ENCODE measurements around the gene TNFSF4.
A peak's percentile ranks its signal among the peaks of the same experiment; 100 is the strongest.
"Not testable (repeated sequence)": the region's sequence is repeated elsewhere in the genome, so short reads cannot be mapped to it uniquely, and the experiment has no call there.

TNFSF4 gene, protein sequence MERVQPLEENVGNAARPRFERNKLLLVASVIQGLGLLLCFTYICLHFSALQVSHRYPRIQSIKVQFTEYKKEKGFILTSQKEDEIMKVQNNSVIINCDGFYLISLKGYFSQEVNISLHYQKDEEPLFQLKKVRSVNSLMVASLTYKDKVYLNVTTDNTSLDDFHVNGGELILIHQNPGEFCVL

DNA sequence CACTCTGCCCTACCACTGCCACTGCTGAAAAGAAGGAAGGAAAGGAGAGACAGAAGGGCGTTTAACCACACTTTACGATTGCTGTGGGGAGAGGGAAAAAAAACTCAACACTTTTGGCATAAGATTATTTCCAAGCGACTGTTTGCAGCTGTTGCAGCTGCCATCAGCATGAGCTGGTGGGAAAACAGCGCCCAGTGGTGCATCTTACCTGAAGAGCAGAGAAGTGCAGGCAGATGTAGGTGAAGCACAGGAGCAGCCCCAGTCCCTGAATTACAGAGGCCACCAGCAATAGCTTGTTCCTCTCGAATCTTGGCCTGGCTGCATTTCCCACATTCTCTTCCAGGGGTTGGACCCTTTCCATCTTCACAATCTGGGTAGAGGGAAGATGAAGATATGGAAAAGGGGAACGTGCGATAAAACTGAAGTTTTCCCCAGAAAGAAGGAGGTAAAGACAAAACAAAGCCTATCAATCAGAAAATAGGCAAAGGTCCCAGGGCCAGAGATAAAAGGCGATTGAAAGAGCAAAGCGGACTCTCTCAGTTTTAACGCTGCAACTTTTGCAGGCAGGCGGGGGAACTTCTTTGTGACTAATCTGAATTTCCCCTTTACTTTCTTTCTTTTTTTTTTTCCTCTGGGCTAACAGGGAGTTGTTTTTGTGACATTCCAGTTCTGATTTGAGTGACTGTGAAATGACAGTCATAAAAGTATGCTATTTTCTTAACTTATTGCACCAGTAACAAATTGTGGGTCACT is at the start of gene TNFSF4:
Gene TNFSF4 (minus strand): TSS at position 516 of the 753 bp plus-strand sequence. CDS start 155 bp downstream, at position 361.
- H3K9me3 ChIP-seq, result no peaks in the 10 kb centered on the region
- no peaks in the 10 kb centered on the region for H3K4me1 ChIP-seq
- no peak within 1 kb of the TSS for H3K4me3 ChIP-seq
- in situ Hi-C loops (cut with MboI; ENCODE audit: low sequenced_read_pairs), result no loop called here
- no peaks in the 10 kb centered on the region for H3K36me3 ChIP-seq (replicated peaks)
- H3K27me3 ChIP-seq (ENCODE audit: low read depth), result peaks cover 45% of the 10 kb centered on the region
- DNase-seq (ENCODE audit: low spot score in 2 of 2), result no peak

DNA sequence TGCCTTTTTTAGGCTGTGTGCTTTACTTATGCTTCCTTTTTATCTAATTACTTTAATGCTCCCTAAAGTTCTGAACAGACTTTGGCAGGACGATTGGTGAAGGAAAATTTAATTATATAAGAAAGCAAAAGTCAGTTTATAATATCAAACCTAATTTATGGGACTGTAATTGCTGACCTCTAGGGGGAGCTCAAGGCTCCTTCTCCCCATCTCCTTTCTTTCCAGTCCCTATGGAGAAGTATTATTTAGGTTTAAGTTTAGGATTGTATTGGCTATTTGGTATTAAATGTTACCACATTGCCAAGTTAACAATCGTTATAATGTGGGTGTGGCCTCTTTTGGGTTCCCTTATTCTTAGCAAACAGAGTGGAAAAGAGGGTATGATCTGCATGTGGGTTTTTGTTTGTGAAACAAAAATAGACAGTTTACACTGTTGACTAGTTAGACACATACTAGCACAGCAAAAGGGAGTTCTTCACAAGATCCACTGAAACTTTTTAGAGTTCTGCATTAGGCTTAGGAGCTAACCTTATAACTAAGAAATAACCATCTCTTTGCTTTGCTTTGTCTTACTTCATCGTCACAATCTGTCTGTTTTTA is 48.2 kb upstream of the TNFSF4 start:
- DNase-seq (ENCODE audit: low spot score in 2 of 2), result peak; percentile 40 to 44
- Histone ChIP-seq H3K27me3 (ENCODE audit: low read depth) (no peaks in the 10 kb centered on the region), H3K9me3 (no peaks in the 10 kb centered on the region)

DNA sequence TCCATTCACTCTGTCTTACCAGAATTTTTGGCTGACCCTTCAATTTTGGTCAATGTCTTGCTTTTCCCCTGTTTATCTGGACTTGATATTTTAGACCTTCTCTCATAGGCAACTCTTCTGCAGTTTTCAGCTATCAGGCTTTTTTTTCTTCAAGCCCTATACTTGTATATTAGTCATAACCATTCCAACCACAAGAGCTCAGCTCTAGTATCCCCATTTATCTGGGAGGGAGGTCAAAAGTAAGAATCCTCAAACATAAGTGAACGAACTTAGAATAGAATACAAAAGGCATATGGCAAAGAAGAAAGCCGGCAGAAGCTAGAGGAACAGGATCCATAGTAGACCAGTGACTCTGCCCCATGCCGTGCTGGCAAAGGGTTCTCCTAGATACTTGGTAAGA is 45.9 kb upstream of the TNFSF4 start:
- Histone ChIP-seq H3K9me3 (no peaks in the 10 kb centered on the region), H3K4me3 (no peak overlapping the region), H3K27me3 (ENCODE audit: low read depth) (no peaks in the 10 kb centered on the region; the same call in 1 of the 2 replicates), H3K36me3 (replicated peaks) (no peaks in the 10 kb centered on the region), H3K4me1 (no peaks in the 10 kb centered on the region)
- in situ Hi-C loops (cut with MboI; ENCODE audit: low sequenced_read_pairs), result no loop called here
- DNase-seq (ENCODE audit: low spot score in 2 of 2), result no peak

More for the DNA sequence above, 48.2 kb upstream of the TNFSF4 start:
- Histone ChIP-seq H3K36me3 (replicated peaks) (no peaks in the 10 kb centered on the region), H3K4me3 (no peak overlapping the region), H3K4me1 (no peaks in the 10 kb centered on the region)
- in situ Hi-C loops (cut with MboI; ENCODE audit: low sequenced_read_pairs), result no loop called here

DNA sequence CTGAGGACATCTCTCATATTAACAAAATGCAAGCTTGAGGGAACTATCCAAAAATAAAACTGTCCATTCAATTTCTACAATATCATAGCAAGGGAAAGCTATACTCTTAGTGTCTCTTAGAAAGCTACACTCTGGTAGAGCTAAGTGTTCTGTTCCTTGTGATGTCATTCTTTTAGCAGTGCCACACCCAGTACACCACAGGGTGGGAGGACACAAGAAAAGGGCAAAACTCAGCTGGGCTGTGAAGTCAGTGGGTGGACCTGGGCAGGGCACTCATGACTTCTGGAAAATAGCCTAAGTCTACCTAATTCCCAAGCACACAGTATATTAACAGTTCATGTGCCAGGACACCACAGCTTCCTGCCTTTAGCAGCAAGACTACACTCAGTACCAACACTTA is 42.2 kb upstream of the TNFSF4 start:
- Histone ChIP-seq H3K4me3 (no peak overlapping the region), H3K36me3 (replicated peaks) (no peaks in the 10 kb centered on the region), H3K9me3 (no peaks in the 10 kb centered on the region), H3K4me1 (no peaks in the 10 kb centered on the region), H3K27me3 (ENCODE audit: low read depth) (no peaks in the 10 kb centered on the region; the same call in 1 of the 2 replicates)
- DNase-seq (ENCODE audit: low spot score in 2 of 2), result no peak
- in situ Hi-C loops (cut with MboI; ENCODE audit: low sequenced_read_pairs), result no loop called here

DNA sequence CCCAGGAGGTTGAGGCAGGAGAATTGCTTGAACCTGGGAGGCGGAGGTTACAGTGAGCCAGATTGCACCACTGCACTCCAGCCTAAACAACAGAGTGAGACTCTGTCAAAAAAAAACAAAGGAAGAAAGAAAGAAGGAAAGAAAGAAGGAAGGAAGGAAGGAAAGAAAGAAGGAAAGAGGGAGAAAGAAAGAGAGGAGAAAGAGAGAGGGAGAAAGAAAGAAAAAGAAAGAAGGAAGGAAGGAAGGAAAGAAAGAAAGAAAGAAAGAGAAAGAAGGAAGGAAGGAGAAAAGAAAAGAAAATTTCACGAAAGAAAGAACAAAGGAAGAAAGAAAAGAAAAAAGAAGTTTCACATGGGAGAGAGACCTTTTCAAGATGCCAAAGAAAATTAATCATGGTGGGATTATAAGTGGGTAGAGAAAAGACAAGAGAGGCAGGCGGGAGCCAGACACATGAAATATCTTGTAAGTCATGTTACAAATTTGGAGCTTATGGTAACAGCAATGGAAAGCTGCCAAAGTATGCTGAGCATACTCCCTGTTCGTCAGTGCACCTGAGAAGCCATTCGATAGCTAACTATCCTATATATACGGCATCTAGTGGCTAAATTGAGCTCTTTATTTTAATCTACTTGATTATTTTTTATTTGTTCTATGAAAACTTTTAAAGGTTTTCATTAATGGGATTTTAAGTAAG is 41.3 kb upstream of the TNFSF4 start:
- no peaks in the 10 kb centered on the region for H3K9me3 ChIP-seq
- DNase-seq (ENCODE audit: low spot score in 2 of 2), result no peak
- no peaks in the 10 kb centered on the region for H3K36me3 ChIP-seq (replicated peaks)
- in situ Hi-C loops (cut with MboI; ENCODE audit: low sequenced_read_pairs), result no loop called here
- H3K4me1 ChIP-seq, result no peaks in the 10 kb centered on the region
- H3K27me3 ChIP-seq (ENCODE audit: low read depth), result no peaks in the 10 kb centered on the region; the same call in 1 of the 2 replicates
- H3K4me3 ChIP-seq, result no peak overlapping the region

DNA sequence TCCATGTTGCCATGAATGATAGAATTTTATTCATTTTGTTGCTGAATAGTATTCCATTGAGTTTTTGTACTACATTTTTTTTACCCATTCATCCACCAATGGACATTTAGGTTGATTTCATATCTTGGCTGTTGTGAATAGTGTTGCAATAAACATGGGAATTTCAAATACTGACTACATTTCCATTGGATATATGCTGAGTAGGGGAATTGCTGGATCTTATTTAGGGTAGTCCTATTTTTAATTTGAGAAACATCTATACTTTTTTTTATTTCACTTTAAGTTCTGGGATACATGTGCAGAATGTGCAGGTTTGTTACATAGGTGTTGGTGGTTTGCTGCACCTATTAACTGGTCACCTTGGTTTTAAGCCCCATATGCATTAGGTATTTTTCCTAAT is 38.8 kb upstream of the TNFSF4 start:
- no peaks in the 10 kb centered on the region for H3K9me3 ChIP-seq
- no peaks in the 10 kb centered on the region for H3K4me1 ChIP-seq
- DNase-seq (ENCODE audit: low spot score in 2 of 2), result no peak
- H3K4me3 ChIP-seq, result no peak overlapping the region
- in situ Hi-C loops (cut with MboI; ENCODE audit: low sequenced_read_pairs), result no loop called here
- no peaks in the 10 kb centered on the region; the same call in 1 of the 2 replicates for H3K27me3 ChIP-seq (ENCODE audit: low read depth)
- no peaks in the 10 kb centered on the region for H3K36me3 ChIP-seq (replicated peaks)

DNA sequence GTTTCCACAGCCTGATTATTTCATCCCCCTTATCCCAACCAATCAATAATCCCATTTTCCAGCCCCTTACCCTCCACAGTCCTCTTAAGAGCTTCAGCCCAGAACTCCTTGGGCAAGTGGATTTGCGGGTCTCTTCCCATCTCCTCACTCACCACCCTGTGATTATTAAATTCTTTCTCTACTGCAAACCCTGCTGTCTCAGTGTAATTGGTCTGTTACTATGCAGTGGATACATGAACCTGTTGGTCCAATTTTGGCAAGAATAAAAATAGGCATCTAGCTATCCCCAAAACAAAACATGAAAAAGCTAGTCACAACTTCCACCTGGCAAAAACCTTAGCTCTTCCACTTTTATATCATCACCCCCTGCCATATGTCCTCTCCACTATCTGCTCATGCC is 36.2 kb upstream of the TNFSF4 start:
- no peak for DNase-seq (ENCODE audit: low spot score in 2 of 2)
- Histone ChIP-seq H3K4me3 (no peak overlapping the region), H3K4me1 (no peaks in the 10 kb centered on the region), H3K9me3 (no peaks in the 10 kb centered on the region), H3K27me3 (ENCODE audit: low read depth) (no peaks in the 10 kb centered on the region), H3K36me3 (replicated peaks) (no peaks in the 10 kb centered on the region)
- in situ Hi-C loops (cut with MboI; ENCODE audit: low sequenced_read_pairs), result no loop called here

DNA sequence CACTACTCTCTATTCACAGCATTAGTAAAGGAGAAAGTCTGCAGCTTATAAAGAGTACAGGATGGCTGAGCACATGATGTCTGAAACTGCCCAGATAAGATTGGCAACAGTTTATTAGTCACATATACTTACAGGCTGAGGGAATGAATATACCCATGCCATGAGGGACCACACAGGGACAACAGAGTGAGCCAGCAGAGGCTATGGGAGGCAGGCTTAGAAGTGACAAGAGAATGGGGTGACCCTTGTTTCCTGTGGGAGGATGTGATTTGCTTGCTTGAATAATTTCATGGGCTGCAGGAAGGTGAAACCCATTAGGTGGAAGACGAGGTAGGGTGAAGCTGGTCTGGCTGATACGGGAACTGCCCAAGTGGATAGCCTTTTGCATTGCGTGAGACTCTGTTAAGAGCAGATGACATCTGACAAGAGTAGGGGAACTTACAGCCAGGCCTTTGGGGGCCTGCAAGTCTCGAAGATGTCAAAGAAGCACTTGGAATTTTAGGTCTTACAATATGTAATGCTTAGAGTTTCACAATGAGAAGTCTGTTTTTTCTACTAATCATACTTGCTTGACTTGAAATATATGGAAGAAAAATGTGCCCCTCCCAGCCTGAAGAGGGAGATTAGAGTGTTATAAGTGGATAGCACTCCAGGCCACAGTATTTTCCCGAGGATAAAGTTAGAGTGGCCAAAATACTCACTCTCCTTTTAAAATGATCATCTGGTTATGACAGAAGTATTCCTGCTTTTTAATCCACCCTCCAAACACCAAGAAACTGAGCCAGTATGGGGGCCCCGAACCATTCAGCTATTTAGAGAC is 34.6 kb upstream of the TNFSF4 start:
- Histone ChIP-seq H3K9me3 (no peaks in the 10 kb centered on the region), H3K27me3 (ENCODE audit: low read depth) (no peaks in the 10 kb centered on the region), H3K4me3 (no peak overlapping the region), H3K36me3 (replicated peaks) (no peaks in the 10 kb centered on the region), H3K4me1 (no peaks in the 10 kb centered on the region)
- in situ Hi-C loops (cut with MboI; ENCODE audit: low sequenced_read_pairs), result no loop called here
- DNase-seq (ENCODE audit: low spot score in 2 of 2), result no peak

DNA sequence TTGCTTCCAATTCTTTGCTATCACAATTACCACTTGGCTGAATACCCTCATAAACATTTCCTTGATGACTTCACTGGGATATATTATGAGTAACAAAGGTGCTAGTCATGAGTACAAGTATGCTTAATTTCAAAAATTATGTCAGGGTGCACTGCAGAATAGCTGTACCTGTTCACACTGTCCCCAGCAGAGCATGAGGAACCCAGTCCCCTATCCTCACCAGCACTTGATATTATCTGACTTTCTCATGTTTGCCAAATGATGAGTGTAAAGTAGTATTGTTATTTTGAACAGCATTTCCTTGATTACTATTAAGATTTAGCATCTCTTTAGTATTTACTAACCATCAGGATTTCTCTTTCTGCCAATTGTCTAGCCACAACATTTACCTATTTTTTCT is 33.5 kb upstream of the TNFSF4 start:
- in situ Hi-C loops (cut with MboI; ENCODE audit: low sequenced_read_pairs), result no loop called here
- Histone ChIP-seq H3K4me3 (no peak overlapping the region), H3K27me3 (ENCODE audit: low read depth) (no peaks in the 10 kb centered on the region), H3K9me3 (no peaks in the 10 kb centered on the region), H3K4me1 (no peaks in the 10 kb centered on the region), H3K36me3 (replicated peaks) (no peaks in the 10 kb centered on the region)
- no peak for DNase-seq (ENCODE audit: low spot score in 2 of 2)

DNA sequence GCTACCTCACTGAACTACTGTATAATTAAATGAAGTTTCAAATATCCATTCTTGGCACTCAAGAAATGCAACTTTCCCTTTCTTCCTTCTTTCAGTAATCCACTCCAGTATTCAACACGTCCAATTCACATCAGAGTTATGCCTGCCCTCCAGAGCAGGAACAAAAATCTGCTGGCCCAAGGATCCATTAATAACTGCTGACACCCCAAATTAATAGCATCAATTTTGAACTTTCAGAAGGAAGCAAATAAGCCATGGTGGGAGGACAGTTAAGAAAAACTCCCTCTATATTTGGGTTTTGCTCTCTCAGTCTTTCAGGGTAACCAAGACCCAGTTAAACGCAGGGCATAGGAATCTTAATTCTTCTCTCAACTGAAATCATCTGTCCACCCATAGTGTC is 31.9 kb upstream of the TNFSF4 start:
- Histone ChIP-seq H3K9me3 (no peaks in the 10 kb centered on the region), H3K27me3 (ENCODE audit: low read depth) (no peaks in the 10 kb centered on the region), H3K4me3 (no peak overlapping the region), H3K4me1 (no peaks in the 10 kb centered on the region), H3K36me3 (replicated peaks) (no peaks in the 10 kb centered on the region)
- no peak for DNase-seq (ENCODE audit: low spot score in 2 of 2)
- in situ Hi-C loops (cut with MboI; ENCODE audit: low sequenced_read_pairs), result no loop called here

DNA sequence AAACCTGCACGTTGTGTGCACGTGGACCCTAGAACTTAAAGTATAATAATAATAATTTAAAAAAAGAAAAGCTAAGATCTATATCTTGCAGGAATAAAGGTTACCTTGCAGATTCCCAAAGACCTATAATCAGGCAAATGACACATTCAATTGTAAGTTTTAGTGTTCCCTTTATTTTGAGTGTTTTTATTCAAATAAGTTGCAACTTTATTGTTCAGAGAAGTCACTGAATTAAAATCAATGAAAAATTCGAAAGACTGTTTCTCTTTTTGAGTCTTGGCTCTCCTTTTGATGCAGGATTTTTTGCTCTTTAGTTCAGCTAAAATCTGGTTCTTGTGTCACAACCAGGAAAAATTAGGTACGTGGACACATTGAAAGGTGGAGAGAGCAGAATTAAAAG is 27.8 kb upstream of the TNFSF4 start:
- H3K9me3 ChIP-seq, result no peaks in the 10 kb centered on the region
- H3K4me1 ChIP-seq, result no peaks in the 10 kb centered on the region
- no peaks in the 10 kb centered on the region for H3K27me3 ChIP-seq (ENCODE audit: low read depth)
- H3K4me3 ChIP-seq, result no peak overlapping the region
- DNase-seq (ENCODE audit: low spot score in 2 of 2), result no peak
- H3K36me3 ChIP-seq (replicated peaks), result no peaks in the 10 kb centered on the region
- in situ Hi-C loops (cut with MboI; ENCODE audit: low sequenced_read_pairs), result no loop called here

DNA sequence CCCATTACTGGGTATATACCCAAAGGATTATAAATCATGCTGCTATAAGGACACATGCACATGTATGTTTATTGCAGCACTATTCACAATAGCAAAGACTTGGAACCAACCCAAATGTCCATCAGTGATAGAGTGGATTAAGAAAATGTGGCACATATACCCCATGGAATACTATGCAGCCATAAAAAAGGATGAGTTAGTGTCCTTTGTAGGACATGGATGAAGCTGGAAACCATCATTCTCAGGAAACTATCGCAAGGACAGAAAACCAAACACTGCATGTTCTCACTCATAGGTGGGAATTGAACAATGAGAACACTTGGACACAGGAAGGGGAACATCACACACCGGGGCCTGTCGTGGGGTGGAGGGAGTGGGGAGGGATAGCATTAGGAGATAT is 27.3 kb upstream of the TNFSF4 start:
- in situ Hi-C loops (cut with MboI; ENCODE audit: low sequenced_read_pairs); DNase-seq (ENCODE audit: low spot score in 2 of 2); H3K36me3 ChIP-seq (replicated peaks); H3K27me3 ChIP-seq (ENCODE audit: low read depth); H3K9me3 ChIP-seq; H3K4me3 ChIP-seq; H3K4me1 ChIP-seq: not testable (repeated sequence)

DNA sequence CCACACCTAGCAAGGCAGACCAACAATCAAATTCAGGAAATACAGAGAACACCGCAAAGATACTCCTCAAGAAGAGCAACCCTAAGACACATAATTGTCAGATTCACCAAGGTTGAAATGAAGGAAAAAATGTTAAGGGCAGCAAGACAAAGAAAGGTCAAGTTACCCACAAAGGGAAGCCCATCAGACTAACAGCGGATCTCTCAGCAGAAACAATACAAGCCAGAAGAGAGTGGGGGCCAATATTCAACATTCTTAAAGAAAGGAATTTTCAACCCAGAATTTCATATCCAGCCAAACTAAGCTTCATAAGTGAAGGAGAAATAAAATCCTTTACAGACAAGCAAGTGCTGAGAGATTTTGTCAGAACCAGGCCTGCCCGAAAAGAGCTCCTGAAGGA is 21.9 kb upstream of the TNFSF4 start:
- DNase-seq (ENCODE audit: low spot score in 2 of 2); H3K36me3 ChIP-seq (replicated peaks); H3K4me3 ChIP-seq; H3K4me1 ChIP-seq; H3K27me3 ChIP-seq (ENCODE audit: low read depth); H3K9me3 ChIP-seq; in situ Hi-C loops (cut with MboI; ENCODE audit: low sequenced_read_pairs): not testable (repeated sequence)
